H1 (cell line): Measurements from ENCODE around the gene CCL22. TPM values are rescaled to one million over a fixed set of nuclear protein-coding genes. Genes with fewer than 3 reads are reported as not detected.

Experiments used
- CTCF ChIA-PET: fragments of 300-600 bp; sonication (Branson Sonifier 250); formaldehyde crosslinking; loops from one replicate; lab custom pipeline; 2021; ENCODE audit not compliant: partially characterized antibody; lab: Charles Lee
- POLR2A ChIA-PET: fragments of 300-600 bp; sonication (Branson Sonifier 250); formaldehyde crosslinking; loops from one replicate; lab custom pipeline; 2021; ENCODE audit warnings: inconsistent platforms; ENCODE audit not compliant: partially characterized antibody; lab: Charles Lee
- DNase-seq, 2 experiments: peaks; one replicate each; pipeline versions ENCODE4 v3.0.0 to v3.0.0-alpha.2; 2010 to 2022; ENCODE audit warnings: low spot score in 2 of 2, low read depth in 1 of 2, mixed read lengths in 1 of 2
- FAIRE-seq: peaks from 2 replicates; lab custom pipeline; 2011; peaks lifted over from hg19 to GRCh38; lab: Jason Lieb, UNC
- H2AFZ ChIP-seq: 2 replicates; pipeline ENCODE4 v1.8.1; 2012; ENCODE audit warnings: low read length, inconsistent platforms
- H2AK5ac ChIP-seq: 2 replicates; pipeline ENCODE4 v1.6.1; 2013; ENCODE audit warnings: low read depth, low read length
- H2BK120ac ChIP-seq: replicated peaks from 2 replicates; pipeline ENCODE3; 2013; ENCODE audit warnings: low read depth, low read length, inconsistent platforms
- H2BK12ac ChIP-seq: 2 replicates; pipeline ENCODE4 v1.6.1; 2013; ENCODE audit warnings: low read depth, low read length
- H2BK15ac ChIP-seq: 2 replicates; pipeline ENCODE4 v1.6.1; 2013; ENCODE audit warnings: low read length
- H2BK20ac ChIP-seq: 2 replicates; pipeline ENCODE4 v1.6.1; 2013; ENCODE audit warnings: low read length
- H2BK5ac ChIP-seq: 2 replicates; pipeline ENCODE4 v1.6.1; 2013; ENCODE audit warnings: low read depth, low read length
- H3K14ac ChIP-seq: 2 replicates; pipeline ENCODE4 v1.6.1; 2013; ENCODE audit warnings: inconsistent platforms; ENCODE audit not compliant: insufficient read length
- H3K18ac ChIP-seq: 2 replicates; pipeline ENCODE4 v1.6.1; 2013; ENCODE audit warnings: low read length; ENCODE audit errors: extremely low read depth
- H3K23ac ChIP-seq: 2 replicates; pipeline ENCODE4 v1.6.1; 2013; ENCODE audit warnings: inconsistent platforms; ENCODE audit not compliant: insufficient read length
- H3K23me2 ChIP-seq: 2 replicates; pipeline ENCODE4 v1.6.1; 2013; ENCODE audit warnings: low read depth, low read length
- H3K27ac ChIP-seq: 2 replicates; pipeline ENCODE4 v1.6.1; 2011; ENCODE audit warnings: low read depth, low read length, inconsistent platforms
- H3K27me3 ChIP-seq, 4 experiments: replicated peaks in 1 of 4; 1 replicate in 1 of 4; 2 replicates in 3 of 4; pipeline versions ENCODE4 v1.6.1 to v1.8.1; 2011 to 2013; ENCODE audit warnings: low read length in 3 of 4, mild to moderate bottlenecking in 3 of 4, inconsistent platforms in 2 of 4, mixed read lengths in 2 of 4, moderate library complexity in 1 of 4; ENCODE audit not compliant: control insufficient read depth in 3 of 4, insufficient read depth in 3 of 4; ENCODE audit errors: extremely low read depth in 1 of 4
- H3K36me3 ChIP-seq, 4 experiments: 2 replicates each; pipeline versions ENCODE4 v1.6.1 to v1.8.1; 2011 to 2013; ENCODE audit warnings: mild to moderate bottlenecking in 4 of 4, low read length in 3 of 4, moderate library complexity in 2 of 4, control low read depth in 1 of 4, inconsistent platforms in 1 of 4; ENCODE audit not compliant: insufficient read depth in 4 of 4, control insufficient read depth in 2 of 4
- H3K4ac ChIP-seq: replicated peaks from 2 replicates; pipeline ENCODE3; 2013; ENCODE audit warnings: low read length, low read depth, mixed read lengths, inconsistent platforms; ENCODE audit not compliant: insufficient read length
- H3K4me1 ChIP-seq, 4 experiments: replicated peaks in 1 of 4; 1 replicate in 1 of 4; 2 replicates in 3 of 4; pipeline versions ENCODE4 v1.6.1 to v1.8.1; 2011 to 2013; ENCODE audit warnings: low read length in 3 of 4, inconsistent platforms in 2 of 4, mixed read lengths in 1 of 4; ENCODE audit not compliant: insufficient read depth in 4 of 4, control insufficient read depth in 3 of 4
- H3K4me2 ChIP-seq, 2 experiments: 2 replicates each; pipeline versions ENCODE4 v1.6.1 to v1.8.1; 2011 to 2013; ENCODE audit warnings: low read depth in 2 of 2, low read length in 2 of 2, control low read depth in 1 of 2, inconsistent platforms in 1 of 2, mild to moderate bottlenecking in 1 of 2; ENCODE audit not compliant: insufficient read depth in 1 of 2
- H3K4me3 ChIP-seq, 4 experiments: fragments of 200-600, 300-600 bp in 1 of 4; sonication (generic), shearing (Covaris generic), sonication (Bioruptor Twin) in 1 of 4; 2 replicates each; pipeline versions ENCODE4 v1.5.1 to v1.8.1; 2011 to 2016; ENCODE audit warnings: low read length in 4 of 4, low read depth in 3 of 4, control low read depth in 2 of 4, inconsistent platforms in 2 of 4, mild to moderate bottlenecking in 2 of 4, mixed read lengths in 1 of 4, moderate library complexity in 1 of 4; ENCODE audit not compliant: insufficient read depth in 2 of 4; ENCODE audit errors: extremely low read depth in 1 of 4
- H3K56ac ChIP-seq: replicated peaks from 2 replicates; pipeline ENCODE3; 2013; ENCODE audit warnings: low read depth, mild to moderate bottlenecking, mixed read lengths, low read length, inconsistent platforms; ENCODE audit not compliant: insufficient read length
- H3K79me1 ChIP-seq: 2 replicates; pipeline ENCODE4 v1.6.1; 2013; ENCODE audit warnings: low read depth, low read length, control low read depth
- H3K79me2 ChIP-seq, 2 experiments: 2 replicates each; pipeline versions ENCODE4 v1.6.1 to v1.8.1; 2012 to 2013; ENCODE audit warnings: low read length in 2 of 2, mild to moderate bottlenecking in 2 of 2, inconsistent platforms in 1 of 2; ENCODE audit not compliant: insufficient read depth in 2 of 2, control insufficient read depth in 1 of 2
- H3K9ac ChIP-seq, 4 experiments: replicated peaks in 1 of 4; 1 replicate in 1 of 4; 2 replicates in 3 of 4; pipeline versions ENCODE4 v1.6.1 to v1.8.1; 2011 to 2013; ENCODE audit warnings: low read depth in 3 of 4, low read length in 3 of 4, control low read depth in 2 of 4, mild to moderate bottlenecking in 2 of 4, moderate library complexity in 2 of 4, inconsistent platforms in 1 of 4; ENCODE audit errors: extremely low read depth in 1 of 4
- H3K9me3 ChIP-seq, 2 experiments: 2 replicates each; pipeline versions ENCODE4 v1.6.1 to v1.8.1; 2012 to 2013; ENCODE audit warnings: mild to moderate bottlenecking in 2 of 2, moderate library complexity in 2 of 2, control low read depth in 1 of 2, inconsistent platforms in 1 of 2, low read depth in 1 of 2, low read length in 1 of 2, mixed read lengths in 1 of 2; ENCODE audit not compliant: insufficient read depth in 2 of 2
- H4K20me1 ChIP-seq, 2 experiments: replicated peaks in 1 of 2; 2 replicates each; pipeline versions ENCODE3 to v1.8.1; 2011 to 2013; ENCODE audit warnings: inconsistent platforms in 2 of 2, low read length in 2 of 2, mild to moderate bottlenecking in 1 of 2; ENCODE audit not compliant: insufficient read depth in 2 of 2, control insufficient read depth in 1 of 2
- H4K5ac ChIP-seq: 2 replicates; pipeline ENCODE4 v1.6.1; 2013; ENCODE audit warnings: low read length, low read depth, mixed read lengths, inconsistent platforms; ENCODE audit not compliant: insufficient read length
- H4K8ac ChIP-seq: 2 replicates; pipeline ENCODE4 v1.8.0; 2013; ENCODE audit warnings: mild to moderate bottlenecking, moderate library complexity, low read length, inconsistent platforms; ENCODE audit not compliant: insufficient read depth; ENCODE audit errors: extremely low read depth
- H4K91ac ChIP-seq: replicated peaks from 2 replicates; pipeline ENCODE3; 2013; ENCODE audit warnings: low read length, mixed read lengths, inconsistent platforms; ENCODE audit not compliant: insufficient read length
- CBX8 ChIP-seq: fragments of 300-800, 300-1000 bp; sonication (generic); IDR thresholded peaks from 2 replicates; pipeline ENCODE4 v1.7.1; 2016; ENCODE audit warnings: low read depth, low read length, borderline replicate concordance
- CEBPB ChIP-seq: IDR thresholded peaks from 2 replicates; pipeline ENCODE4 v1.6.1; 2012; ENCODE audit warnings: low read depth, low read length
- CTCF ChIP-seq, 3 experiments: IDR thresholded peaks; 1 replicate in 2 of 3; 2 replicates in 1 of 3; pipeline versions ENCODE4 v1.5.1 to v1.6.1; 2011; ENCODE audit warnings: low read length in 3 of 3, mild to moderate bottlenecking in 3 of 3, inconsistent platforms in 2 of 3, low read depth in 1 of 3, moderate library complexity in 1 of 3; ENCODE audit not compliant: insufficient read depth in 1 of 3; ENCODE audit errors: control extremely low read depth in 1 of 3
- GTF2F1 ChIP-seq: IDR thresholded peaks from 2 replicates; pipeline ENCODE4 v1.6.1; 2012; ENCODE audit warnings: low read depth, low read length, improper control_type of control experiment, borderline replicate concordance
- HDAC6 ChIP-seq: IDR thresholded peaks from one replicate; pipeline ENCODE4 v1.7.1; 2012; ENCODE audit warnings: low read depth, mild to moderate bottlenecking, inconsistent platforms, low read length, moderate library complexity
- KDM1A ChIP-seq: fragments of 200-600, 300-600 bp; sonication (generic); IDR thresholded peaks from 2 replicates; pipeline ENCODE4 v1.7.1; 2016; ENCODE audit warnings: mild to moderate bottlenecking, low read length, borderline replicate concordance
- RNF2 ChIP-seq: fragments of 200-900, 300-1000 bp; sonication (generic); IDR thresholded peaks from 2 replicates; pipeline ENCODE4 v1.7.1; 2016; ENCODE audit warnings: borderline replicate concordance, low read depth, mild to moderate bottlenecking, antibody characterized with exemption, low read length; ENCODE audit not compliant: poor library complexity, severe bottlenecking; ENCODE audit errors: missing control alignments
- SP1 ChIP-seq: IDR thresholded peaks from 2 replicates; pipeline ENCODE4 v1.6.1; 2011; ENCODE audit warnings: low read depth, low read length
- SRF ChIP-seq: IDR thresholded peaks from 2 replicates; pipeline ENCODE4 v1.6.1; 2011; ENCODE audit warnings: mild to moderate bottlenecking, low read depth, low read length, moderate library complexity
- TAF1 ChIP-seq: IDR thresholded peaks from 2 replicates; pipeline ENCODE4 v1.6.1; 2011; ENCODE audit warnings: mild to moderate bottlenecking, low read depth, low read length
- WGBS, 2 experiments: shearing (Covaris generic) in 1 of 2; methylation state at CpG; one replicate each; pipeline versions ENCODE4 v1.1.6 to v1.1.7; 2013 to 2015; ENCODE audit warnings: low lambda C conversion rate in 2 of 2, mixed read lengths in 2 of 2, inconsistent platforms in 1 of 2, low coverage in 1 of 2, missing lambda C conversion rate in 1 of 2; ENCODE audit not compliant: insufficient replicate concordance in 2 of 2, insufficient coverage in 1 of 2, insufficient read length in 1 of 2; ENCODE audit errors: extremely low coverage in 1 of 2, missing lambda C conversion rate in 1 of 2; 5-methylcytosine and 5-hydroxymethylcytosine counted together
- polyA plus RNA-seq, 7 experiments: library from polyadenylated mRNA; depleted of rRNA in 3 of 7; stranded (reverse) in 5 of 7; unstranded in 2 of 7; fragments of >200 nt in 5 of 7; fragments of 200-250 nt in 2 of 7; gene quantifications; 1 replicate in 5 of 7; 2 replicates in 1 of 7; 4 replicates in 1 of 7; pipeline versions ENCODE4 v1.2.1 to v1.2.3, GENCODE V29; 2011 to 2013; ENCODE audit warnings: missing spikeins in 2 of 7, mixed read lengths in 2 of 7
- total RNA-seq: library from RNA; stranded (reverse); fragmentation: NEBNext Ultra II Directional; extraction: Animal tissue kit (Norgen Biotek cat#: 25700); gene quantifications from 2 replicates; pipeline ENCODE4 v1.2.1, GENCODE V29; 2021
- TF ChIP-seq, protein P1 (sequence below): IDR thresholded peaks from 2 replicates; pipeline ENCODE4 v1.6.1; 2012; ENCODE audit warnings: inconsistent platforms

CCL22 gene
- total and polyA plus RNA-seq, 2 of the 8 experiments (the other 6 are each of a cell fraction or from before 2014, with no cell fraction given), result not detected

GRCh38 chr16:57345666-57346204 lies 12.8 kb upstream of the CCL22 start:
- no peaks in the 10 kb centered on the region for H3K79me2 ChIP-seq
- H3K27ac ChIP-seq, result no peak overlapping the region
- H2BK20ac ChIP-seq, result no peak overlapping the region
- no peak overlapping the region for H2BK120ac ChIP-seq
- no peak overlapping the region for H2BK5ac ChIP-seq
- H3K9me3 ChIP-seq, result no peaks in the 10 kb centered on the region
- no peak overlapping the region for H3K18ac ChIP-seq
- H4K20me1 ChIP-seq, result no peaks in the 10 kb centered on the region
- no peak overlapping the region for H4K91ac ChIP-seq
- no peak overlapping the region for H2BK12ac ChIP-seq
- no peaks in the 10 kb centered on the region for H3K4me1 ChIP-seq
- DNase-seq, result no peak
- no peak overlapping the region for H3K4me3 ChIP-seq
- H3K14ac ChIP-seq, result no peak overlapping the region
- H3K9ac ChIP-seq, result no peak overlapping the region
- H3K27me3 ChIP-seq, result peaks cover 0 to 2% (median 0%) of the 10 kb centered on the region in 4 experiments; a peak in 1 of 7 replicates
- no peak overlapping the region for H2BK15ac ChIP-seq
- POLR2A ChIA-PET, result interaction anchor here (1.2 kb wide), 1 partner anchor 98 kb away, joined by 3 read pairs; no protein-coding TSS in a partner anchor
- no peaks in the 10 kb centered on the region for H3K23me2 ChIP-seq
- no peak overlapping the region for H4K8ac ChIP-seq
- H3K4me2 ChIP-seq, result no peak overlapping the region
- 82% methylated on average over 3 of the region's 3 CpGs; no CpG with 5 or more reads in 1 of the 2 experiments for WGBS, 2 experiments
- H2AFZ ChIP-seq, result no peak overlapping the region
- H2AK5ac ChIP-seq, result no peak overlapping the region
- no peak overlapping the region for H3K56ac ChIP-seq
- FAIRE-seq, result no peak
- CTCF ChIA-PET, result no interaction called here
- H3K36me3 ChIP-seq, result no peaks in the 10 kb centered on the region
- H3K4ac ChIP-seq, result no peak overlapping the region
- H3K23ac ChIP-seq, result no peak overlapping the region
- no peak overlapping the region for H4K5ac ChIP-seq
- no peaks in the 10 kb centered on the region for H3K79me1 ChIP-seq
- no peak for TF ChIP-seq TAF1
- no peak for TF ChIP-seq GTF2F1
- TF ChIP-seq KDM1A, result no peak
- TF ChIP-seq SRF, result no peak
- no peak for TF ChIP-seq CBX8
- no peak for TF ChIP-seq RNF2
- no peak for TF ChIP-seq HDAC6
- TF ChIP-seq, protein P1, sequence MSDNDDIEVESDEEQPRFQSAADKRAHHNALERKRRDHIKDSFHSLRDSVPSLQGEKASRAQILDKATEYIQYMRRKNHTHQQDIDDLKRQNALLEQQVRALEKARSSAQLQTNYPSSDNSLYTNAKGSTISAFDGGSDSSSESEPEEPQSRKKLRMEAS, result no peak
- TF ChIP-seq SP1, result no peak
- no peak for TF ChIP-seq CEBPB
- no peak for TF ChIP-seq CTCF (IDR thresholded peaks at IDR 0.05; ENCODE audit: control extremely low read depth in 1 of 3, insufficient read depth in 1 of 3, low read depth in 1 of 3, low read length in 3 of 3)
